ENCODE data around the gene UBR4. TPM values are rescaled to one million over a fixed set of nuclear protein-coding genes. Genes with fewer than 3 reads are reported as not detected.

The UBR4 gene
- total RNA-seq (2022; extraction: Qiagen RNA extraction; ENCODE audit: low read depth), result 91.6 to 131 TPM (median 105 TPM) in 5 replicates

GRCh38 chr1:19209990-19210771, at the start of gene UBR4:
TSS of gene UBR4 (minus strand) at chr1:19210266. CDS start at chr1:19210248, 18 bp downstream.

GRCh38 chr1:19251305-19252196, 41.5 kb upstream of the UBR4 start, which contains the start of the genes EMC1 and MRTO4:
TSS of gene EMC1 (minus strand) at chr1:19251524. CDS start at chr1:19251509, 15 bp downstream.
TSS of gene MRTO4 (plus strand) at chr1:19251805. CDS start at chr1:19251836, 31 bp downstream.

Other genes with a start within 250 kb of the UBR4 start
- 27.0 to 37.6 TPM (median 34.2 TPM) in 5 replicates for gene EMC1, start 41.3 kb upstream of the UBR4 start, total RNA-seq (2022; extraction: Qiagen RNA extraction; ENCODE audit: low read depth)
- 69.5 to 77.2 TPM (median 70.8 TPM) in 5 replicates for gene MRTO4, start 41.5 kb upstream of the UBR4 start, total RNA-seq (2022; extraction: Qiagen RNA extraction; ENCODE audit: low read depth)
- 0.08 to 0.24 TPM (median 0.15 TPM) in 4 of 5 replicates, not detected in the other for gene AKR7A3, start 78.5 kb upstream of the UBR4 start, total RNA-seq (2022; extraction: Qiagen RNA extraction; ENCODE audit: low read depth)
- 34.4 to 54.8 TPM (median 52.5 TPM) in 5 replicates for gene AKR7A2, start 101.9 kb upstream of the UBR4 start, total RNA-seq (2022; extraction: Qiagen RNA extraction; ENCODE audit: low read depth)
- gene SLC66A1, start 102.1 kb upstream of the UBR4 start, total RNA-seq (2022; extraction: Qiagen RNA extraction; ENCODE audit: low read depth), result 16.7 to 25.9 TPM (median 22.4 TPM) in 5 replicates